Stimulated activated CD8-positive, alpha-beta memory T cell treated with anti-CD3 and anti-CD28 coated beads, Interleukin-15, amount 100 ng/mL, for 48 hours (primary cell): ENCODE measurements around the gene TMEM247.

Source experiments
- DNase-seq, 2 donors: peaks; one replicate each; pipeline ENCODE4 v3.0.0-alpha.2; 2020; ENCODE audit warnings: low read depth in 2 of 2

TMEM247 gene

DNA sequence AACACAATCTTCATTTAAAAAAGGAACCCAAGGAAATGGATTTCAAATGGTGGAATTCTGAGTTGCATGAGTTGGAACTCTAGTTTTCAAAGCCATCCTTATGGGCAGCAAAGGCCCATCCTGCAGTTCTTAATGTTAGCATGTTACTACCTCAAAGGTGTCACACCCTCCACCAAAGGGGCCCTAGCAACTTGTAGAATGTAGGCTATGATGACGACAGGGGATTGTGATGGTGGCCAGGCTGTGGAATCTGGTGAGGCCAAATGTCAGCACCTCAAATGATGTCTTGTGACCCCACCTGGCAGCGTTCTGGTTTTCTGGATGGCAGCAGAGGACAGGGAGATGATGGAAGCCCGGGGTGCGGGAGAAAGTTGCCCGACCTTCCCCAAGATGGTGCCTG lies at the start of gene TMEM247:
Gene TMEM247 (plus strand): TSS at position 301 of the 400 bp plus-strand sequence.
- no peak for DNase-seq

DNA sequence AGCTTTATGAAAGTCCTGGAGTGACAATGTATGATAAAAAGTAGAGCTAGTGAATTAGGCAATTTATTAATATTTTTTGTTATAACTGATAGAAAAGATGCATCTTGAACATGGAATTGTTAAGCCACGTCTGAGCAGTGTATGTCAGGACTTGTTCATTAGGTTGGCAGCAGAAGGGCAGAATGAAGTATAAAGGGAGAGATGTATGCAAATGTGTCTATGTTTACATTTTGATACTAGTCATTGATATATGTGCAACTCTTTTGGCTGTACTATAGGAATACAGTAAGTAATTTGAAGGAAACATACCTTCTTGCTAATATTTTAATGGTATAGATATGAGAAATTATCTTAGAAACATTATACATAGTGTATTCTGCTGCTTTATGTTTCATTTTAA lies 49.0 kb upstream of the TMEM247 start:
- no peak for DNase-seq

- DNase-seq, result no peak
Observed at GRCh38 chr2:46430992-46431391, 48.4 kb upstream of the TMEM247 start.

GRCh38 chr2:46431481-46432235 lies 47.7 kb upstream of the TMEM247 start:
- DNase-seq, result no peak

DNA sequence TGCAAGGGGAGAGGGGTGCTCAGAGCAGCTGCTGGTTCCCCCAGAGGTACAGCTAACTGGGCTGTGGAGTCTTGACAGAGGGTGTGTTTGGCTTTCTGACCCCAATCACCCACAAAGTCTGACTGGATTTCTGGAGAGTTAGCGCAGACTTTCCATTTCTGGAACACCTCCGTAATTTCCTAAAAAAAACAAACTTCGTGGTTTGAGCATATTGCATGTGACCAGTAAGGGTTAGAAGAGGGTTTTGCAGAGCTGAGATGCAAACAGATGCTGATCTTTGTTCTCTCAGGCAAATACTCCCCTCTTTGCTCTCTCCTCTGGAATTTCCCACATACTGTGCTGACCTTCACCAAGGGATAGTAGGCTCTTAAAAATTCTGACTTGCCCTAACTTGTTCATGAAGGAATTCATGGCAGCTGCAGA lies 44.5 kb upstream of the TMEM247 start:
- DNase-seq, result no peak

DNA sequence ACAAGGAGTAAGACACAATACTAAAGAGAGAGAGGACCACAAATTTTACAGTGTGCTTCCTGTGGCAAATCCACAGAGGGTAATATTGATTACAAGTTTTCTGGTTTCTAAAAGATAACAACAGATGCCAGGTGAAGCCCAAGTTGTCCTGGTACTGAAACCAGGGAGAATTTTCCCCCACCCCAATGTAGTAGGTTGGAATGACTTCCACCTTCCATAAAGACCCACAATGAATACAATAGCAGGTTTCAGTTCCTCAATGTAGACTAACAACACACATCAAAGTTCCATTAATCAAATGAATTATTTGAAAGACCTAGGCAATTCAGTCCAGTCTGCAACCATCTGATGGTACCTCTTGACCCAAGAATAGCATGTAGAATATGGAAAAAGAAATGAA lies 44.0 kb upstream of the TMEM247 start:
- DNase-seq, result no peak

- DNase-seq, result no peak
Observed at GRCh38 chr2:46435796-46436360, 43.5 kb upstream of the TMEM247 start.

DNA sequence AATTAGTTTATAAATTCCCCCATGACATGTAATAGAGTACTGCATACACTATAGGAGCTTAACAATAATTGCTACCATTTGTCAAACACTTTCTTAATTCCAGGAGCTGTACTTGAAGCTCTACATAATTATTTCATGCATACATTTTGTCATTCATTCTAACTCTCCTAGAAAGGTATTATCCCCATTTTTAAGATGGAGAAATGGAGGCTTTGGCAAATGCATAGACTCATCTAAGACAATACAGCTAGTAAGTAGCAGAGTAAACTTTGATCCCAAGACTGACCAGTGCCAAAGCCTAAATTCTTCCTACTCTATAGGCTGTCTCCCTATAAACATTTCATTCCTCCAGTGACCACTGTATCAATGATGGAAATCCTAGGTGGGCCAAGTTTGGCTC lies 42.6 kb upstream of the TMEM247 start:
- no peak for DNase-seq

- DNase-seq, result no peak
Observed at GRCh38 chr2:46438102-46438501, 41.3 kb upstream of the TMEM247 start.

DNA sequence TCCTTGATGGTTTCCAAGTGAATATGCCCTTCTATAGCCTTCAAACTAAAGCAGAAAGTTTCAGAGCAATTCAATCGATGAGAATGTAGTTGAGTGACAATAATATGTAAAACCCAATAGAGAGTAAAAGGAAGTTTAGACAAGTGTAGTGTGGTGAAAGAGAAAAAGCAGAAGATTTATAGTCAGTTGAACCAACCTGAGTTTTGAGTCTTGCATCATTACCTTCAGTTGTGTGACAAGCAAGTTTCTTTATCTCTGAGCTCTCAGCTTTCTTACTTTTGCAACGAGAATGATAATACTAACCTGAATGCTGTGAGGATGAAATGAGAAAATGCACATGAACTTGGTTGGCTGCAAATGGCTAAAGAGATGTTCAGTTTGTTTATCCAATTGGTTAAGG lies 40.6 kb upstream of the TMEM247 start:
- no peak for DNase-seq

DNA sequence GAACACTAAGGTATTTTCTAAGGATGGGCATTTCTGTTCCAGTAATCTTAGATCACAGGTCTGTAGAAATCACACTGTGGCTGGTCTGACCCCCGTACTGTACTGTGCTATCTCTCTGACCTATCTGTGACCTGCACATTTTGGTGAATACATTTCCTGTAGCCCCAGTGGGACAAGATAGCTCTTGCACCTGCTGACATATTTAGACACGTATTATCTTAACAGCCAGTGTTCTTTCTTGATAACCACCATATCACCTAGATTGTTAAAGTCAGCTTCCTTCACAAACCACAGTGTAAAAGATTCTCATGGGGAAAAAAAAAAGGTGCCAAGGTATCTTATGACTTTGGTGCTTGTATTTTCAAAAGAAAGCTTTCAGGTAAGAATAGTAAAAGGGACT lies 39.8 kb upstream of the TMEM247 start:
- peak in 1 of 2 donors; percentile 2 for DNase-seq

- no peak for DNase-seq
Observed at GRCh38 chr2:46441838-46442712, 37.3 kb upstream of the TMEM247 start.

GRCh38 chr2:46444732-46445131 lies 34.6 kb upstream of the TMEM247 start:
- no peak for DNase-seq

- DNase-seq, result no peak
Observed at GRCh38 chr2:46445556-46445955, 33.8 kb upstream of the TMEM247 start.

DNA sequence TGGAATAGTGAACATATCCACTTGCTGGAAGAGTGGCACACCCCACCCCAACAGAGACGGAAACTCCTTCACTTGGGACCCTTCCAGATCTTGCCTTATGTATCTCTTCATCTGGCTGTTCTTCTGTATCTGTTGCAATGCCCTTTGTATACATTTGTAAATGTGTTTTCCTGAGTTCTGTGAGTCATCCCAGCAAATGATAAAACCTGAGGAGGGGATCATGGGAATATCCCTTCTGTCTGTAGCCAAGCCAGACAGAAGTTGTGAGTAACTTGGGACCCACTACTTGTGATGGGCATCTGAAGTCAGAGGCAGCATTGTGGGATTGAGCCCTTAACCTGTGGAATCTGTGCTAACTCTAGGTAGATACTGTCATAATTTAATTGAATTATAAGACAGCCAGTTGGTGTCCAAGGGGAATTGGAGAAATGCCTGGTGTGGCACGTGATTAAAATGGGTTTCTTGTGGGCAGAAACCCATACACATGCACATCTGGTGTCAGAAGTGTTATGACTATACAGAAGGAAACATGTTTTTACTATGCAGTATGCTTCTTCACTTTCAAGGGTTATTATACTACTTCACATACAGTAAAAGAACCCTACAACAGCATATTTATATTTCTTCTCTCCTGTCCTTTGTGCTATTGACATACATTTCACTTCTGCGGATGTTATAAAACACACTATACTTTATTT lies 32.3 kb upstream of the TMEM247 start:
- no peak for DNase-seq

DNA sequence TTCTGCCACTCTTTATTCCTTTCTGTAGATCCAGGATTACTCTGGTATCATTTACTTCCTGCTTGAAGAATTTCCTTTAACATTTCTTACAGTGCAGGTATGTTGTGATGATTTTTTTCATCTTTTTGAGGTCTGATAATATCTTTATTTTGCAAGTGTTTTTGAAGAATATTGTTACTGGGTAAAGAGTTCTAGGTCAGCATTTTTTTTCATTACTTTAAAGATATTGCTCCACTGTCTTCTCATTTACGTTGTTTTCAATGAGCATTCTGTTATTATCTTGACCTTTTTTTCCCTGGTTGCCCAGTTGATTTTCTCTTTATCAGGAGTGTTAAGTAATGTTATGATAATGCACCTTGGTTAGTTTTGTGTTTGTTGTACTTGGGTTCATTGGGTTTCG lies 31.7 kb upstream of the TMEM247 start:
- DNase-seq, result no peak

GRCh38 chr2:46448111-46448510 lies 31.3 kb upstream of the TMEM247 start:
- no peak for DNase-seq

DNA sequence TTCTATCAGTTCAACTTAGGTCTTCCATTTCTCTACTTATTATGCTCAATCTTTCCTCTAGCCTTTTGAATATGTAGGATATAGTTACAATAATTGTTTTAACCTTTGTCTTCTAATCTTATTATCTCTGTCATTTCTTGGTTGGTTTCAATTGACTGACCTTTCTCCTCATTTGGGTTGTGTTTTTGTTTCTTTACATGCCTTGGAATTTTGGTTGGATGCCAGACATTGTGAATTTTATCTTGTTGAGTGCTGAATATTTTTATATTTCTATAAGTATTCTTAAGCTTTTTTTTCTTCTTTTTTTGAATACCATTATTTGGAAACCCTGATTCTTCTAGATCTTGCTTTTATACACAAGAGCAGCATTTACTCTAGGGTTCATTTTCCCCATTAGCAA lies 30.7 kb upstream of the TMEM247 start:
- DNase-seq, result no peak

DNA sequence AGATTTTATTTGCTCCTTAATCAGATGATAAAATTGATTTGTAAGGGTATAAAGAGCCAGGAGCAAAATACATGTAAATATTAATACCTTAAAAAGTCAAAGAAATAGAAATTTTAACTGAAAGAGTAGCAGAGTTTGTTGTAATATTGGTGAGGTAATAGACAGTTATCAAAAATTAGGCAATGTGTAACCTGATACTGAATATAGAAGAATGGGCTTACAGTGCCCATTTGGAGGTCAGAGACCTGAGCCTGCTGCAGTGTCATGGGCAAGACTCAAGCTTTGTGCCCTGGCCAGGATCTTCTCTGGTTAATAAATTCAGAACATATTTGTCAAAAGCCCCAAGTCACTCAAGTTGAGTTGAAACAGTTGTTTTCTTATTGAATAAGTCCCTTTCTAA lies 29.7 kb upstream of the TMEM247 start:
- DNase-seq, result no peak

DNA sequence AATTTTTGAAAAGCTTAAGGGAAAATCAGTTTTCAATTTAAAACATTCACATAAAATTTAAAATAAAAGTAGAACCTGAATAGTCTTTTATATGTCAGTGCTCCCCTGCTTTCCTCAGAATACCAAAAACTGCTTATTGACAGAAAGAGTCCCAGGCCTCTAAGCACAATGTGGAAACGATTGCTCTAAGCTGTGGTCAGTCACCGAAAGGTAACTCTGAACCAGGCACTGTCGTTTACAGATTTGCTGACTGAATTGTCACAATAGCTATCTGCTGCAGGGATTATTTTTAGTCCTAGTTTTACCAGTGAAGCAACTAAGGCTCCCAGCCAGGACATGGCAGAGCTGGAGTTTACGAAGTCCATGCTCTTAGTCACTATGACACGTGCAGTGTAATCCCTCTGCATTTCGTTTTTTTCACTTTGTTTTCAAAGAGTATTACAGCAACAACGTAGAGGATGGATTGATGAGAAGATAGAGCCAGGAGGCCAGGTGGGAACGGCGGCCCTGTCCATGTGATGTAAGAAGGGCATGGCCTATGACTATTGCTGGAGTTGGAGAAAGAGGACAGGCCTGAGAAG lies 28.1 kb upstream of the TMEM247 start:
- no peak for DNase-seq

DNA sequence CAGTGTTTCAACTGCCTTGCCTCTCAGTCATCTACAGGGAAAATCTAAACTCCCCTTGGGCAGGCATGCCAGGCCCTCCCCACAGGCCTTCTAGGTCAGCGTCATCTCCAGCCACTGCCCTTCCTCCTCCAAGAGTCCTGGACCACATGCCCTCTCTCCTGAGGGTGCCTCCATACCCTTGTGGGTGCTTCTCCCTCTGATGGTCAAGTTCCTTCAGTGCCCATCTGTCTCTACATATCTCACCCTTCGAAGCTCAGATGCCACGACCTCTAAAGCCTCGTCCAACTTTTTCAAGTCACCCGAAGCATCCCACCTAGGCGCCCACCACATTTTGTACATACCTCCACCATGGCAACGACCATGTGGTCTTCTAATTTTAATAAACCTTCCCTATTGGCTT lies 22.6 kb upstream of the TMEM247 start:
- DNase-seq, result no peak
